Measurements from ENCODE around the gene ZG16B. TPM values are rescaled to one million over a fixed set of nuclear protein-coding genes. Genes with fewer than 3 reads are reported as not detected.

The ZG16B gene
- total RNA-seq, 1 experiment from 2014 or later, result not detected

DNA sequence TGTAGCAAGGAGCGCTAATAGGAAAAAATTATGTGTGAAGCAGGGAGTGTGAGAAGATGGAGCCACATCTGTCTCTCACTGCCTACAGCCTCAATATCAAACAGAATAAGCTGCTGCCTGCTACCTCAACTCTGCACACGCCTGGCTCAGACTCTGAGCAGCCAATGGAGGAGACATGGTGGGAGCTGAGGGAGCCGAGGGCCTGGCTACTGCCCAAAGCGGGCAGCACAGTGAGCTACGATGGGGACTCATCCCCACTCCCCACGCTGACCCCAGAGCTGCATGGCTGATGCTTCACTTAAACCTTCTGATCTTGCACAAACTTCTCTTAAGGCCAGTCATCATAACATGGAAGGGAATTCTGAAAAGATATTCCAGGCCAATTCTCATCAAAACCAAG, 41.8 kb downstream of the ZG16B start:
- Histone ChIP-seq H3K27ac (ENCODE audit: insufficient read length, low read depth, low read length) (no peak overlapping the region), H2BK15ac (ENCODE audit: low read depth, low read length) (no peak overlapping the region), H4K8ac (replicated peaks; ENCODE audit: insufficient read length, low read depth, low read length) (no peak overlapping the region), H3K14ac (ENCODE audit: insufficient read depth, low read length) (no peak overlapping the region), H3K4me2 (ENCODE audit: insufficient read depth, insufficient read length, low read length) (no peak overlapping the region), H3K27me3 (ENCODE audit: insufficient read depth, low read length) (no peaks in the 10 kb centered on the region), H4K20me1 (ENCODE audit: control insufficient read depth, insufficient read depth, insufficient read length) (no peaks in the 10 kb centered on the region), H2BK12ac (ENCODE audit: insufficient read length, low read depth, low read length) (no peak overlapping the region), H3K9ac (ENCODE audit: extremely low read depth, insufficient read length, low read length) (no peak overlapping the region), H3K56ac (ENCODE audit: insufficient read length, low read depth, low read length) (no peak overlapping the region), H4K91ac (ENCODE audit: insufficient read length, low read depth, low read length) (no peak overlapping the region), H3K4ac (ENCODE audit: low read depth, low read length) (no peak overlapping the region), H2BK20ac (ENCODE audit: low read depth, low read length, poor library complexity, severe bottlenecking) (no peak overlapping the region), H2BK120ac (ENCODE audit: low read depth, low read length, poor library complexity, severe bottlenecking) (no peak overlapping the region), H2BK5ac (ENCODE audit: insufficient read length, low read length) (no peak overlapping the region), H2AK5ac (ENCODE audit: insufficient read length, low read length) (no peak overlapping the region), H3T11ph (ENCODE audit: low read length) (no peak overlapping the region), H3K18ac (ENCODE audit: insufficient read length, low read depth, low read length) (no peak overlapping the region), H3K23ac (ENCODE audit: insufficient read length, low read depth, low read length) (no peak overlapping the region), H3K79me1 (ENCODE audit: insufficient read depth, low read depth, low read length, poor library complexity, severe bottlenecking) (no peaks in the 10 kb centered on the region), H3K79me2 (ENCODE audit: insufficient read depth, low read length) (no peaks in the 10 kb centered on the region), H2AFZ (ENCODE audit: low read length) (no peak overlapping the region), H3K9me3 (ENCODE audit: control insufficient read depth, low read depth, low read length) (no peaks in the 10 kb centered on the region), H3K23me2 (ENCODE audit: insufficient read length, low read depth, low read length, poor library complexity, severe bottlenecking) (peaks cover 2% of the 10 kb centered on the region), H3K4me1 (ENCODE audit: insufficient read depth, low read length) (0 out of 2 replicates have a peak, but pooled peaks cover 1% of the 10 kb centered on the region), H4K5ac (ENCODE audit: insufficient read length, low read depth, low read length) (no peak overlapping the region)
- no peaks in the 10 kb centered on the region for H3K9me3 Mint-ChIP-seq
- WGBS (ENCODE audit: extremely low coverage, insufficient read length, low lambda C conversion rate), result no CpG with 5 or more reads among the region's 6 CpGs
- H3K27ac Mint-ChIP-seq, result no peak overlapping the region
- no peak overlapping the region for H3K4me3 Mint-ChIP-seq
- TF ChIP-seq, protein P1, sequence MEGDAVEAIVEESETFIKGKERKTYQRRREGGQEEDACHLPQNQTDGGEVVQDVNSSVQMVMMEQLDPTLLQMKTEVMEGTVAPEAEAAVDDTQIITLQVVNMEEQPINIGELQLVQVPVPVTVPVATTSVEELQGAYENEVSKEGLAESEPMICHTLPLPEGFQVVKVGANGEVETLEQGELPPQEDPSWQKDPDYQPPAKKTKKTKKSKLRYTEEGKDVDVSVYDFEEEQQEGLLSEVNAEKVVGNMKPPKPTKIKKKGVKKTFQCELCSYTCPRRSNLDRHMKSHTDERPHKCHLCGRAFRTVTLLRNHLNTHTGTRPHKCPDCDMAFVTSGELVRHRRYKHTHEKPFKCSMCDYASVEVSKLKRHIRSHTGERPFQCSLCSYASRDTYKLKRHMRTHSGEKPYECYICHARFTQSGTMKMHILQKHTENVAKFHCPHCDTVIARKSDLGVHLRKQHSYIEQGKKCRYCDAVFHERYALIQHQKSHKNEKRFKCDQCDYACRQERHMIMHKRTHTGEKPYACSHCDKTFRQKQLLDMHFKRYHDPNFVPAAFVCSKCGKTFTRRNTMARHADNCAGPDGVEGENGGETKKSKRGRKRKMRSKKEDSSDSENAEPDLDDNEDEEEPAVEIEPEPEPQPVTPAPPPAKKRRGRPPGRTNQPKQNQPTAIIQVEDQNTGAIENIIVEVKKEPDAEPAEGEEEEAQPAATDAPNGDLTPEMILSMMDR (conservative IDR thresholded peaks at IDR 0.05), result no peak
- no peaks in the 10 kb centered on the region for H3K36me3 Mint-ChIP-seq (ENCODE audit: insufficient read depth in 1 of 3, low read depth in 3 of 3)
- peaks cover 0 to 11% of the 10 kb centered on the region in 2 experiments; a peak in 2 of 4 replicates for H3K4me1 Mint-ChIP-seq
- no peak for DNase-seq
- H3K27me3 Mint-ChIP-seq (ENCODE audit: low read depth), result peaks cover 51% of the 10 kb centered on the region

Data from H9 (cell line).